SK-N-SH (cell line): ENCODE measurements around the gene RAC2. TPM values are rescaled to one million over a fixed set of nuclear protein-coding genes. Genes with fewer than 3 reads are reported as not detected.

ENCODE experiments used
- CTCF ChIA-PET: fragments of 300-600, 350-600 bp; formaldehyde crosslinking; extraction: SDS; loops from one replicate; lab custom pipeline; 2021; lab: Yijun Ruan, JAX
- POLR2A ChIA-PET: fragments of 350-600 bp; sonication (Branson Sonifier 250); formaldehyde crosslinking; extraction: SDS; loops from one replicate; lab custom pipeline; 2020; ENCODE audit warnings: antibody characterized with exemption, inconsistent platforms; lab: Yijun Ruan, JAX
- DNase-seq: peaks from one replicate; pipeline ENCODE4 v3.0.0; 2012
- H2AFZ ChIP-seq: fragments of 200-600 bp; sonication (generic); 2 replicates; pipeline ENCODE4 v1.8.1; 2016; ENCODE audit warnings: antibody characterized with exemption, mild to moderate bottlenecking, low read depth
- H3F3A ChIP-seq: fragments of 200-600 bp; sonication (generic); replicated peaks from 2 replicates; pipeline ENCODE3; 2016; ENCODE audit warnings: antibody characterized with exemption, mild to moderate bottlenecking; ENCODE audit not compliant: insufficient read depth
- H3K27ac ChIP-seq, 2 experiments: fragments of 200-500 bp in 1 of 2; fragments of 200-600 bp in 1 of 2; sonication (Bioruptor generic) in 1 of 2; sonication (generic), shearing (Covaris generic) in 1 of 2; 2 replicates each; pipeline versions ENCODE4 v1.5.1 to v1.6.1; 2014 to 2016; ENCODE audit warnings: low read depth in 2 of 2, inconsistent platforms in 1 of 2, low read length in 1 of 2, mild to moderate bottlenecking in 1 of 2, mixed read lengths in 1 of 2
- H3K27me3 ChIP-seq: fragments of 200-600 bp; sonication (generic), shearing (Covaris generic); 2 replicates; pipeline ENCODE4 v1.6.1; 2016; ENCODE audit warnings: mixed run types; ENCODE audit not compliant: insufficient read depth
- H3K36me3 ChIP-seq, 2 experiments: fragments of 200-500 bp in 1 of 2; fragments of 200-600 bp in 1 of 2; sonication (Bioruptor generic) in 1 of 2; sonication (generic) in 1 of 2; replicated peaks in 1 of 2; 2 replicates each; pipeline versions ENCODE3 to v1.5.1; 2014 to 2016; ENCODE audit warnings: low read length in 1 of 2, mild to moderate bottlenecking in 1 of 2; ENCODE audit not compliant: insufficient read depth in 2 of 2, control insufficient read depth in 1 of 2
- H3K4me1 ChIP-seq, 2 experiments: fragments of 200-500 bp in 1 of 2; fragments of 200-600 bp in 1 of 2; sonication (Bioruptor generic) in 1 of 2; sonication (generic), shearing (Covaris generic) in 1 of 2; 2 replicates each; pipeline versions ENCODE4 v1.5.1 to v1.6.1; 2014 to 2016; ENCODE audit warnings: low read depth in 1 of 2, low read length in 1 of 2, mixed run types in 1 of 2; ENCODE audit not compliant: insufficient read depth in 2 of 2, control insufficient read depth in 1 of 2
- H3K4me2 ChIP-seq: fragments of 200-600 bp; sonication (generic), shearing (Covaris generic); 2 replicates; pipeline ENCODE4 v1.6.1; 2017; ENCODE audit warnings: mixed run types
- H3K4me3 ChIP-seq, 2 experiments: fragments of 200-500 bp in 1 of 2; fragments of 200-600 bp in 1 of 2; sonication (Bioruptor generic) in 1 of 2; sonication (generic), shearing (Covaris generic) in 1 of 2; 2 replicates each; pipeline versions ENCODE4 v1.5.1 to v1.8.1; 2014 to 2016; ENCODE audit warnings: low read depth in 2 of 2, inconsistent platforms in 1 of 2, low read length in 1 of 2, mild to moderate bottlenecking in 1 of 2, mixed read lengths in 1 of 2, moderate library complexity in 1 of 2
- H3K79me2 ChIP-seq: fragments of 200-600 bp; sonication (generic); 2 replicates; pipeline ENCODE4 v1.8.1; 2017; ENCODE audit warnings: mild to moderate bottlenecking; ENCODE audit not compliant: insufficient read depth
- H3K9ac ChIP-seq: fragments of 200-600 bp; sonication (generic); 2 replicates; pipeline ENCODE4 v1.6.1; 2017; ENCODE audit warnings: mixed run types
- H3K9me2 ChIP-seq: fragments of 200-600 bp; sonication (generic); 2 replicates; pipeline ENCODE4 v1.6.1; 2017; ENCODE audit warnings: mixed run types
- H3K9me3 ChIP-seq: fragments of 200-600 bp; sonication (generic); 2 replicates; pipeline ENCODE4 v1.6.1; 2017; ENCODE audit warnings: mixed run types, mild to moderate bottlenecking, moderate library complexity
- H4K20me1 ChIP-seq: fragments of 200-600 bp; sonication (generic); 2 replicates; pipeline ENCODE4 v1.6.1; 2017; ENCODE audit warnings: mild to moderate bottlenecking, mixed run types; ENCODE audit not compliant: insufficient read depth
- CHD2 ChIP-seq: fragments of 150-350 bp; IDR thresholded peaks from 2 replicates; pipeline ENCODE4 v1.6.1; 2018; ENCODE audit warnings: low read length; ENCODE audit not compliant: partially characterized antibody
- ELF1 ChIP-seq: IDR thresholded peaks from 2 replicates; pipeline ENCODE4 v1.4.0; 2012
- EZH2phosphoT487 ChIP-seq: fragments of 200-600 bp; sonication (generic); IDR thresholded peaks from 2 replicates; pipeline ENCODE4 v1.6.1; 2017; ENCODE audit warnings: low read depth, mixed run types, mild to moderate bottlenecking, antibody characterized with exemption, moderate library complexity, borderline replicate concordance
- JUND ChIP-seq: IDR thresholded peaks from 2 replicates; pipeline ENCODE4 v1.4.0; 2012
- MXI1 ChIP-seq: IDR thresholded peaks from 2 replicates; pipeline ENCODE4 v1.6.1; 2012; ENCODE audit warnings: mild to moderate bottlenecking, low read depth, low read length, improper control_type of control experiment
- NFIC ChIP-seq: IDR thresholded peaks from 2 replicates; pipeline ENCODE4 v1.4.0; 2012; ENCODE audit warnings: borderline replicate concordance
- NRF1 ChIP-seq: IDR thresholded peaks from 2 replicates; pipeline ENCODE4 v1.6.1; 2012; ENCODE audit warnings: low read depth, mild to moderate bottlenecking, low read length
- POLR2AphosphoS5 ChIP-seq: IDR thresholded peaks from 2 replicates; pipeline ENCODE4 v1.6.1; 2012; ENCODE audit warnings: low read depth, low read length
- SIN3A ChIP-seq: IDR thresholded peaks from 2 replicates; pipeline ENCODE4 v1.6.1; 2012; ENCODE audit warnings: low read depth, mild to moderate bottlenecking, low read length, moderate library complexity, borderline replicate concordance
- SMC3 ChIP-seq: IDR thresholded peaks from 2 replicates; pipeline ENCODE4 v1.6.1; 2012; ENCODE audit warnings: low read depth, low read length, improper control_type of control experiment
- TEAD4 ChIP-seq: IDR thresholded peaks from 2 replicates; pipeline ENCODE4 v1.4.0; 2012; ENCODE audit warnings: mild to moderate bottlenecking, borderline replicate concordance; ENCODE audit not compliant: insufficient read depth
- WGBS: methylation state at CpG from one replicate; pipeline ENCODE4 v1.1.6; 2017; ENCODE audit warnings: low lambda C conversion rate; 5-methylcytosine and 5-hydroxymethylcytosine counted together
- polyA plus RNA-seq, 3 experiments: library from polyadenylated mRNA; depleted of rRNA; stranded (reverse); fragments of >200 nt; gene quantifications; 2 replicates each; pipeline ENCODE4 v1.2.3, GENCODE V29; 2012
- TF ChIP-seq, protein P1 (sequence below): fragments of 200-600 bp; sonication (generic); IDR thresholded peaks from 2 replicates; pipeline ENCODE4 v1.6.1; 2017; ENCODE audit warnings: antibody characterized with exemption, mild to moderate bottlenecking, moderate library complexity
- TF ChIP-seq, protein P2 (sequence below): fragments of 150-350 bp; IDR thresholded peaks from 2 replicates; pipeline ENCODE4 v1.6.1; 2016; ENCODE audit warnings: mild to moderate bottlenecking, low read depth, low read length
- TF ChIP-seq, protein P3 (sequence below): IDR thresholded peaks from 2 replicates; pipeline ENCODE4; 2012
- TF ChIP-seq, protein P4 (sequence below): IDR thresholded peaks from 2 replicates; pipeline ENCODE4 v1.4.0; 2012; ENCODE audit warnings: low read depth, borderline replicate concordance
- TF ChIP-seq, protein P5 (sequence below): IDR thresholded peaks from 2 replicates; pipeline ENCODE4 v1.4.0; 2012; ENCODE audit warnings: low read depth, borderline replicate concordance
- TF ChIP-seq, protein P6 (sequence below): fragments of 150-350 bp; IDR thresholded peaks from 2 replicates; pipeline ENCODE4 v1.6.1; 2017; ENCODE audit warnings: antibody characterized with exemption, low read length, low read depth, borderline replicate concordance

The RAC2 gene
- polyA plus RNA-seq, 1 of the 3 experiments (the other 2 are of a cell fraction) = 29.9 TPM

DNA sequence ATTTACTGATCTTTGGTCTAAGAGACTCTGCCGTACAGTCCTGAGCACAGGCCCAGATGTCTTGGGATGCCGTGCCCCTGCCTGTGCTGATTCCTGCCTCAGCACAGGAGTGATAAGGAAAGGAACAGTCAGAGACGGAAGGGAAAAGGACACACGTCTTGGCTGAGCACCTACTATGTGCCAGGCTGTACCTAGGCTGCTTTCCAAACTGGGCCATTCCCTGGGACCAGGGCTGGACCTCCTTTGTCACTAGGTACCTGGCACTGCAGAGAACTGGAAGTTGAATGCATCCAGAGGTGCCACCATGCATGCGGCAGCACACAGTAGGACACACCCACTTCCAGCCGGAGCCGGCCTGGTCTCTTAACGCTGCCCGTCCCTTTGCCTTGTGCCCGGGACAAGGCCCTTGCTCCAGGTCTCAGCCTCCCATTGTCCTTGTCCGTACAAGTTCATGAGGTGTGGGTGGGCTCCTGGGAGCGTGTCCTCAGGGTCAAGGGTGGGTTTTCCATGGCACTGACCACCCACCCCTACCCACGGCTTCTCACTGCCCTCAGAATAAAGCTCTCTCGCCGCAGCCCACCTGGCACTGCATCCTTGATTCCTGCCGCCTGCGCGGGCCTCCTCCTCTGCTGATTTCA lies 30.7 kb downstream of the RAC2 start:
- Histone ChIP-seq H3K27ac (no peak overlapping the region), H3K79me2 (no peaks in the 10 kb centered on the region), H2AFZ (no peak overlapping the region), H3K4me2 (no peak overlapping the region), H3K9ac (no peak overlapping the region), H3K27me3 (no peaks in the 10 kb centered on the region; the same call in 1 of the 2 replicates), H3K4me3 (no peak overlapping the region), H3K9me2 (no peaks in the 10 kb centered on the region), H3K4me1 (peaks cover 0 to 10% of the 10 kb centered on the region in 2 experiments; a peak in 1 of 4 replicates), H4K20me1 (no peaks in the 10 kb centered on the region), H3F3A (no peaks in the 10 kb centered on the region), H3K9me3 (no peaks in the 10 kb centered on the region), H3K36me3 (no peaks in the 10 kb centered on the region)
- CTCF ChIA-PET = interaction anchor here (0.8 to 1.5 kb wide), 5 partner anchors 14 to 259 kb away, joined by 3 to 8 read pairs (median 4); no protein-coding TSS in a partner anchor
- WGBS = 84% methylated on average over 14 of the region's 18 CpGs
- no peak for DNase-seq
- TF ChIP-seq, protein P1, sequence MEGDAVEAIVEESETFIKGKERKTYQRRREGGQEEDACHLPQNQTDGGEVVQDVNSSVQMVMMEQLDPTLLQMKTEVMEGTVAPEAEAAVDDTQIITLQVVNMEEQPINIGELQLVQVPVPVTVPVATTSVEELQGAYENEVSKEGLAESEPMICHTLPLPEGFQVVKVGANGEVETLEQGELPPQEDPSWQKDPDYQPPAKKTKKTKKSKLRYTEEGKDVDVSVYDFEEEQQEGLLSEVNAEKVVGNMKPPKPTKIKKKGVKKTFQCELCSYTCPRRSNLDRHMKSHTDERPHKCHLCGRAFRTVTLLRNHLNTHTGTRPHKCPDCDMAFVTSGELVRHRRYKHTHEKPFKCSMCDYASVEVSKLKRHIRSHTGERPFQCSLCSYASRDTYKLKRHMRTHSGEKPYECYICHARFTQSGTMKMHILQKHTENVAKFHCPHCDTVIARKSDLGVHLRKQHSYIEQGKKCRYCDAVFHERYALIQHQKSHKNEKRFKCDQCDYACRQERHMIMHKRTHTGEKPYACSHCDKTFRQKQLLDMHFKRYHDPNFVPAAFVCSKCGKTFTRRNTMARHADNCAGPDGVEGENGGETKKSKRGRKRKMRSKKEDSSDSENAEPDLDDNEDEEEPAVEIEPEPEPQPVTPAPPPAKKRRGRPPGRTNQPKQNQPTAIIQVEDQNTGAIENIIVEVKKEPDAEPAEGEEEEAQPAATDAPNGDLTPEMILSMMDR = no peak
- no peak for TF ChIP-seq TEAD4
- no peak for TF ChIP-seq CHD2
- TF ChIP-seq JUND = no peak
- TF ChIP-seq, protein P2, sequence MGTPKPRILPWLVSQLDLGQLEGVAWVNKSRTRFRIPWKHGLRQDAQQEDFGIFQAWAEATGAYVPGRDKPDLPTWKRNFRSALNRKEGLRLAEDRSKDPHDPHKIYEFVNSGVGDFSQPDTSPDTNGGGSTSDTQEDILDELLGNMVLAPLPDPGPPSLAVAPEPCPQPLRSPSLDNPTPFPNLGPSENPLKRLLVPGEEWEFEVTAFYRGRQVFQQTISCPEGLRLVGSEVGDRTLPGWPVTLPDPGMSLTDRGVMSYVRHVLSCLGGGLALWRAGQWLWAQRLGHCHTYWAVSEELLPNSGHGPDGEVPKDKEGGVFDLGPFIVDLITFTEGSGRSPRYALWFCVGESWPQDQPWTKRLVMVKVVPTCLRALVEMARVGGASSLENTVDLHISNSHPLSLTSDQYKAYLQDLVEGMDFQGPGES = no peak
- no peak for TF ChIP-seq NRF1
- TF ChIP-seq EZH2phosphoT487 = no peak
- TF ChIP-seq, protein P3, sequence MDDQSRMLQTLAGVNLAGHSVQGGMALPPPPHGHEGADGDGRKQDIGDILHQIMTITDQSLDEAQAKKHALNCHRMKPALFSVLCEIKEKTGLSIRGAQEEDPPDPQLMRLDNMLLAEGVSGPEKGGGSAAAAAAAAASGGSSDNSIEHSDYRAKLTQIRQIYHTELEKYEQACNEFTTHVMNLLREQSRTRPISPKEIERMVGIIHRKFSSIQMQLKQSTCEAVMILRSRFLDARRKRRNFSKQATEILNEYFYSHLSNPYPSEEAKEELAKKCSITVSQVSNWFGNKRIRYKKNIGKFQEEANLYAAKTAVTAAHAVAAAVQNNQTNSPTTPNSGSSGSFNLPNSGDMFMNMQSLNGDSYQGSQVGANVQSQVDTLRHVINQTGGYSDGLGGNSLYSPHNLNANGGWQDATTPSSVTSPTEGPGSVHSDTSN = no peak
- TF ChIP-seq SIN3A = no peak
- no peak for TF ChIP-seq NFIC
- TF ChIP-seq, protein P4, sequence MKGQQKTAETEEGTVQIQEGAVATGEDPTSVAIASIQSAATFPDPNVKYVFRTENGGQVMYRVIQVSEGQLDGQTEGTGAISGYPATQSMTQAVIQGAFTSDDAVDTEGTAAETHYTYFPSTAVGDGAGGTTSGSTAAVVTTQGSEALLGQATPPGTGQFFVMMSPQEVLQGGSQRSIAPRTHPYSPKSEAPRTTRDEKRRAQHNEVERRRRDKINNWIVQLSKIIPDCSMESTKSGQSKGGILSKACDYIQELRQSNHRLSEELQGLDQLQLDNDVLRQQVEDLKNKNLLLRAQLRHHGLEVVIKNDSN = no peak
- no peak for TF ChIP-seq ELF1
- TF ChIP-seq SMC3 = no peak
- no peak for TF ChIP-seq MXI1
- TF ChIP-seq, protein P5, sequence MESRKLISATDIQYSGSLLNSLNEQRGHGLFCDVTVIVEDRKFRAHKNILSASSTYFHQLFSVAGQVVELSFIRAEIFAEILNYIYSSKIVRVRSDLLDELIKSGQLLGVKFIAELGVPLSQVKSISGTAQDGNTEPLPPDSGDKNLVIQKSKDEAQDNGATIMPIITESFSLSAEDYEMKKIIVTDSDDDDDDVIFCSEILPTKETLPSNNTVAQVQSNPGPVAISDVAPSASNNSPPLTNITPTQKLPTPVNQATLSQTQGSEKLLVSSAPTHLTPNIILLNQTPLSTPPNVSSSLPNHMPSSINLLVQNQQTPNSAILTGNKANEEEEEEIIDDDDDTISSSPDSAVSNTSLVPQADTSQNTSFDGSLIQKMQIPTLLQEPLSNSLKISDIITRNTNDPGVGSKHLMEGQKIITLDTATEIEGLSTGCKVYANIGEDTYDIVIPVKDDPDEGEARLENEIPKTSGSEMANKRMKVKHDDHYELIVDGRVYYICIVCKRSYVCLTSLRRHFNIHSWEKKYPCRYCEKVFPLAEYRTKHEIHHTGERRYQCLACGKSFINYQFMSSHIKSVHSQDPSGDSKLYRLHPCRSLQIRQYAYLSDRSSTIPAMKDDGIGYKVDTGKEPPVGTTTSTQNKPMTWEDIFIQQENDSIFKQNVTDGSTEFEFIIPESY = no peak
- TF ChIP-seq POLR2AphosphoS5 = no peak
- TF ChIP-seq, protein P6, sequence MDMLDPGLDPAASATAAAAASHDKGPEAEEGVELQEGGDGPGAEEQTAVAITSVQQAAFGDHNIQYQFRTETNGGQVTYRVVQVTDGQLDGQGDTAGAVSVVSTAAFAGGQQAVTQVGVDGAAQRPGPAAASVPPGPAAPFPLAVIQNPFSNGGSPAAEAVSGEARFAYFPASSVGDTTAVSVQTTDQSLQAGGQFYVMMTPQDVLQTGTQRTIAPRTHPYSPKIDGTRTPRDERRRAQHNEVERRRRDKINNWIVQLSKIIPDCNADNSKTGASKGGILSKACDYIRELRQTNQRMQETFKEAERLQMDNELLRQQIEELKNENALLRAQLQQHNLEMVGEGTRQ = no peak
- POLR2A ChIA-PET = no interaction called here
